ENCODE data around the gene SGTB. TPM values are rescaled to one million over a fixed set of nuclear protein-coding genes. Genes with fewer than 3 reads are reported as not detected.

The SGTB gene
- polyA plus RNA-seq, 4 donors = 0.81 to 2.2 (median 2.1) TPM; not detected in 1

DNA sequence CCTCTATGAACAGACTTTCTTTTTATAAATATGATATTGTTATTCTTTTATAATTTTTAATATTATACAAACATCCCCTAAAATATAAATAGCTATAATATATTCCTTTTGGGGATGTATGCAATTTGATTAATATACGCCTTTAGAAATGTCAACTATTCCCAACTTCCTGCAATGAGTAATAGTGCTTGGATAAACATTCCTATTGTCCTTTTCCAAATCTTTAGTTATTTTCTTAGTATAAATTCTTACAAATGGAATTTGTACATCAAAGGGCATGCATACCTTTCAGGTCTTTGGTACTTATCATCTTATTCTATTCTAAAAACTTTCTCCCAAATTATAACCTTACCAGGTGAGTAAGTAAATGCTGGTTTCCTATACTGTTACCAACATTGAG lies 6.3 kb upstream of the SGTB start:
- 91 to 97% (median 93%) methylated on average over 1 of the region's 1 CpG for WGBS, 3 donors
- FAIRE-seq (no peak), DNase-seq (no peak)
- no peaks in the 10 kb centered on the region for H3K36me3 ChIP-seq (ENCODE audit: control insufficient read depth in 3 of 3, insufficient read depth in 2 of 3, low read depth in 1 of 3, low read length in 3 of 3)
- no peaks in the 10 kb centered on the region for H3K4me1 ChIP-seq (ENCODE audit: control insufficient read depth in 3 of 3, insufficient read depth in 2 of 3, low read depth in 1 of 3, low read length in 2 of 3)
- no peak overlapping the region for H3K4me3 ChIP-seq (ENCODE audit: low read depth in 1 of 3, low read length in 3 of 3)
- H3K27me3 ChIP-seq (ENCODE audit: control insufficient read depth in 3 of 3, insufficient read depth in 3 of 3, low read length in 3 of 3) = no peaks in the 10 kb centered on the region
- no peaks in the 10 kb centered on the region for H3K9me3 ChIP-seq (ENCODE audit: control insufficient read depth in 2 of 2, insufficient read depth in 1 of 2, low read depth in 1 of 2, low read length in 1 of 2)
- no peak overlapping the region for H3K27ac ChIP-seq (ENCODE audit: low read depth in 1 of 3, low read length in 2 of 3)

- WGBS, 3 donors = 83 to 86% (median 85%) methylated on average over 7 of the region's 7 CpGs
Measured at GRCh38 chr5:65727491-65728156, 5.7 kb upstream of the SGTB start.

GRCh38 chr5:65722575-65723403 lies 880 bp upstream of the SGTB start:
- H3K27ac ChIP-seq (ENCODE audit: low read depth in 1 of 3, low read length in 2 of 3) = peak overlapping the region in 1 of 3 donors; percentile 33
- peak; percentile 6 to 44 for DNase-seq
- peak overlapping the region; percentile 69 to 98 (median 82) for H3K4me3 ChIP-seq (ENCODE audit: low read depth in 1 of 3, low read length in 3 of 3)
- H3K36me3 ChIP-seq (ENCODE audit: control insufficient read depth in 3 of 3, insufficient read depth in 2 of 3, low read depth in 1 of 3, low read length in 3 of 3) = no peaks in the 10 kb centered on the region
- no peak for FAIRE-seq
- H3K9me3 ChIP-seq (ENCODE audit: control insufficient read depth in 2 of 2, insufficient read depth in 1 of 2, low read depth in 1 of 2, low read length in 1 of 2) = no peaks in the 10 kb centered on the region
- peaks cover 0 to 3% (median 0%) of the 10 kb centered on the region in 3 donors for H3K27me3 ChIP-seq (ENCODE audit: control insufficient read depth in 3 of 3, insufficient read depth in 3 of 3, low read length in 3 of 3)
- WGBS, 3 donors = 5 to 13% (median 11%) methylated on average over 22 to 28 of the region's 28 CpGs
- no peaks in the 10 kb centered on the region for H3K4me1 ChIP-seq (ENCODE audit: control insufficient read depth in 3 of 3, insufficient read depth in 2 of 3, low read depth in 1 of 3, low read length in 2 of 3)

More at GRCh38 chr5:65727491-65728156, 5.7 kb upstream of the SGTB start:
- DNase-seq = no peak
- Histone ChIP-seq H3K36me3 (ENCODE audit: control insufficient read depth in 3 of 3, insufficient read depth in 2 of 3, low read depth in 1 of 3, low read length in 3 of 3) (no peaks in the 10 kb centered on the region), H3K4me3 (ENCODE audit: low read depth in 1 of 3, low read length in 3 of 3) (no peak overlapping the region), H3K4me1 (ENCODE audit: control insufficient read depth in 3 of 3, insufficient read depth in 2 of 3, low read depth in 1 of 3, low read length in 2 of 3) (no peaks in the 10 kb centered on the region), H3K9me3 (ENCODE audit: control insufficient read depth in 2 of 2, insufficient read depth in 1 of 2, low read depth in 1 of 2, low read length in 1 of 2) (no peaks in the 10 kb centered on the region), H3K27me3 (ENCODE audit: control insufficient read depth in 3 of 3, insufficient read depth in 3 of 3, low read length in 3 of 3) (no peaks in the 10 kb centered on the region), H3K27ac (ENCODE audit: low read depth in 1 of 3, low read length in 2 of 3) (no peak overlapping the region)
- FAIRE-seq = no peak

DNA sequence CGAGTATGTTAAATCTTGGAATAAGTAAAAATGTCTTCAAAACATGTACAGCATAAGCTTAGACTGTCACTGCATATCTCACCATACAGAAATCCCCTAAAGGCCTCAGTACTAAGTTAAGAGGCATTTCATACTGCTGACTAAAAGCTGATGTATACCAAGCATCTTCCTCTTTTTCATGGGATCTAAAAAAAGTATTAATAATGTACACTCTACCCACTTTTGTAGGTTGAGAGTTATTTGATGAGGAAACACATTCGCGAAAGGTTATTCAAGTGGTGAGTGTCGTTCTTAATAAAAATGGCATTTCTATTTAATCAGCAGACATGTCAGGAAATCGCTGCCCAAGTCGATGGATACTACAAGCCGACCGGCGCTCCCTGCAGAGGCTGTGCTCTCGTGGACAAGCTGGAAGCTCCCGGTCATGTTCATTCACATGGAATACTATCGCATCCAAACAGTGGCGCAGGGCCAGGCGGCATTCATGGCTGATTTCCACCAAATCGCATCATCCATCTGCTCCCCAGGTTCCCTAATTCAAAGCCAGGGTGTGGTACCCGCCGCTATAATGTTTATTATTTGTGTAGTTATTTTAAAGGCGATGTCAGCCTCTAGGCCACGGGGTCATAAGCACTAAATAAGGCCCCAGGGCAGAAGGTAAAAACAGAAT lies 724 bp downstream of the SGTB start:
- FAIRE-seq = no peak
- no peaks in the 10 kb centered on the region for H3K9me3 ChIP-seq (ENCODE audit: control insufficient read depth in 2 of 2, insufficient read depth in 1 of 2, low read depth in 1 of 2, low read length in 1 of 2)
- peak overlapping the region; percentile 42 to 86 (median 48) for H3K27ac ChIP-seq (ENCODE audit: low read depth in 1 of 3, low read length in 2 of 3)

GRCh38 chr5:65718576-65719310 lies 3.2 kb downstream of the SGTB start:
- Histone ChIP-seq H3K4me3 (ENCODE audit: low read depth in 1 of 3, low read length in 3 of 3) (no peak overlapping the region), H3K9me3 (ENCODE audit: control insufficient read depth in 2 of 2, insufficient read depth in 1 of 2, low read depth in 1 of 2, low read length in 1 of 2) (no peaks in the 10 kb centered on the region), H3K27me3 (ENCODE audit: control insufficient read depth in 3 of 3, insufficient read depth in 3 of 3, low read length in 3 of 3) (peaks cover 0 to 3% (median 0%) of the 10 kb centered on the region in 3 donors), H3K36me3 (ENCODE audit: control insufficient read depth in 3 of 3, insufficient read depth in 2 of 3, low read depth in 1 of 3, low read length in 3 of 3) (peaks cover 0 to 2% (median 0%) of the 10 kb centered on the region in 3 donors), H3K4me1 (ENCODE audit: control insufficient read depth in 3 of 3, insufficient read depth in 2 of 3, low read depth in 1 of 3, low read length in 2 of 3) (no peaks in the 10 kb centered on the region), H3K27ac (ENCODE audit: low read depth in 1 of 3, low read length in 2 of 3) (no peak overlapping the region)
- FAIRE-seq (no peak), DNase-seq (no peak)

More for the DNA sequence above, 724 bp downstream of the SGTB start:
- no peaks in the 10 kb centered on the region for H3K36me3 ChIP-seq (ENCODE audit: control insufficient read depth in 3 of 3, insufficient read depth in 2 of 3, low read depth in 1 of 3, low read length in 3 of 3)
- WGBS, 3 donors = 3 to 6% (median 5%) methylated on average over 19 of the region's 19 CpGs
- no peaks in the 10 kb centered on the region for H3K4me1 ChIP-seq (ENCODE audit: control insufficient read depth in 3 of 3, insufficient read depth in 2 of 3, low read depth in 1 of 3, low read length in 2 of 3)
- H3K27me3 ChIP-seq (ENCODE audit: control insufficient read depth in 3 of 3, insufficient read depth in 3 of 3, low read length in 3 of 3) = peaks cover 0 to 3% (median 0%) of the 10 kb centered on the region in 3 donors
- DNase-seq = peak; percentile 18 to 55
- H3K4me3 ChIP-seq (ENCODE audit: low read depth in 1 of 3, low read length in 3 of 3) = peak overlapping the region; percentile 70 to 98 (median 82)

DNA sequence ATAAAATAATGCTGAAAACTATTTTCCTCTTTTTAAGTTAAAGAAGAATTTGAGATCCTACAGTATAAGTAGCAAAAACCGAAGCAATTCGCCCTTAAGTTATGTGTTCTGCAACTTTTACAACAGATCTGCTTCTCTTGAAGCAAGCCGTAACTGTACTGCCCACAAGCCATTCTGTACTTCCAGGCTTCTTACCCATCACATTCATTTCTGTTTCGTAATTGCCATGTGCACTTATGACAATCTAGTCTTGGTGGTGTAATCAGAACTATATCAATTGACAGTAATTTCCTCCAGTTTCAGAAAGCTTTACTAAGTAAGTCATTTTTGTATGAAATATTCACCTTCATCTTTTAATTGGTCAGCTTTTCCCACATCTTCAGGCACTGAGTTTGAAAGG lies 13.8 kb downstream of the SGTB start:
- Histone ChIP-seq H3K4me1 (ENCODE audit: control insufficient read depth in 3 of 3, insufficient read depth in 2 of 3, low read depth in 1 of 3, low read length in 2 of 3) (no peaks in the 10 kb centered on the region), H3K4me3 (ENCODE audit: low read depth in 1 of 3, low read length in 3 of 3) (no peak overlapping the region), H3K36me3 (ENCODE audit: control insufficient read depth in 3 of 3, insufficient read depth in 2 of 3, low read depth in 1 of 3, low read length in 3 of 3) (peaks cover 0 to 3% (median 0%) of the 10 kb centered on the region in 3 donors), H3K27me3 (ENCODE audit: control insufficient read depth in 3 of 3, insufficient read depth in 3 of 3, low read length in 3 of 3) (no peaks in the 10 kb centered on the region), H3K9me3 (ENCODE audit: control insufficient read depth in 2 of 2, insufficient read depth in 1 of 2, low read depth in 1 of 2, low read length in 1 of 2) (no peaks in the 10 kb centered on the region), H3K27ac (ENCODE audit: low read depth in 1 of 3, low read length in 2 of 3) (no peak overlapping the region)
- no peak for DNase-seq
- WGBS, 3 donors = 92 to 94% (median 93%) methylated on average over 4 of the region's 4 CpGs
- FAIRE-seq = no peak

- no peak for FAIRE-seq
- no peaks in the 10 kb centered on the region for H3K9me3 ChIP-seq (ENCODE audit: control insufficient read depth in 2 of 2, insufficient read depth in 1 of 2, low read depth in 1 of 2, low read length in 1 of 2)
- H3K4me3 ChIP-seq (ENCODE audit: low read depth in 1 of 3, low read length in 3 of 3) = no peak overlapping the region
- no peak overlapping the region for H3K27ac ChIP-seq (ENCODE audit: low read depth in 1 of 3, low read length in 2 of 3)
- WGBS, 3 donors = 86 to 92% (median 88%) methylated on average over 4 of the region's 4 CpGs
- no peaks in the 10 kb centered on the region for H3K4me1 ChIP-seq (ENCODE audit: control insufficient read depth in 3 of 3, insufficient read depth in 2 of 3, low read depth in 1 of 3, low read length in 2 of 3)
- DNase-seq = peak in 1 of 2 donors; percentile 13
- H3K36me3 ChIP-seq (ENCODE audit: control insufficient read depth in 3 of 3, insufficient read depth in 2 of 3, low read depth in 1 of 3, low read length in 3 of 3) = peaks cover 0 to 3% (median 0%) of the 10 kb centered on the region in 3 donors
- no peaks in the 10 kb centered on the region for H3K27me3 ChIP-seq (ENCODE audit: control insufficient read depth in 3 of 3, insufficient read depth in 3 of 3, low read length in 3 of 3)
Measured at GRCh38 chr5:65707663-65708062, 14.2 kb downstream of the SGTB start.

All from small intestine (tissue), 7 donors.